ENCODE measurements around the gene CHN2. TPM values are rescaled to one million over a fixed set of nuclear protein-coding genes. Genes with fewer than 3 reads are reported as not detected.

Gene CHN2
- 6.6 and 7.7 TPM in 2 replicates for total RNA-seq (ENCODE audit: low replicate concordance)

GRCh38 chr7:29194594-29195427, at the start of gene CHN2:
Gene CHN2, plus strand, starts transcription at chr7:29194775.
- peak within 1 kb of the TSS; percentile 92 for H2AFZ ChIP-seq (replicated peaks)
- H3K4me2 ChIP-seq: peak within 1 kb of the TSS; percentile 84
- no peaks in the 10 kb centered on the region for H3K9me3 ChIP-seq (ENCODE audit: low read depth)
- DNase-seq (ENCODE audit: low spot score): peak; percentile 84
- H3K27me3 ChIP-seq: peaks cover 87% of the 10 kb centered on the region
- peak within 1 kb of the TSS; percentile 72 for H3K4me3 ChIP-seq
- peaks cover 23% of the 10 kb centered on the region for H3K4me1 Mint-ChIP-seq
- peaks cover 26% of the 10 kb centered on the region for H3K27me3 Mint-ChIP-seq (ENCODE audit: insufficient read depth, low read depth)
- H3K27ac Mint-ChIP-seq: peak within 1 kb of the TSS; percentile 79
- H4K20me1 ChIP-seq (ENCODE audit: low read depth): peaks cover 13% of the 10 kb centered on the region
- no peaks in the 10 kb centered on the region for H3K36me3 Mint-ChIP-seq
- no peaks in the 10 kb centered on the region for H3K9me3 Mint-ChIP-seq
- peak within 1 kb of the TSS; percentile 87 for H3K4me3 Mint-ChIP-seq
- H3F3A ChIP-seq (ENCODE audit: low read depth): peaks cover 6% of the 10 kb centered on the region
- no peaks in the 10 kb centered on the region for H3K79me2 ChIP-seq (ENCODE audit: low read depth)
- no peak within 1 kb of the TSS for H3K9ac ChIP-seq
- H3K27ac ChIP-seq: no peak within 1 kb of the TSS
- TF ChIP-seq EZH2 (IDR thresholded peaks at IDR 0.05): peak; percentile 38
- peak; percentile 32 for TF ChIP-seq EZH2phosphoT487 (IDR thresholded peaks at IDR 0.05)
- no peak for TF ChIP-seq CTCF (IDR thresholded peaks at IDR 0.05)
- H3K4me1 ChIP-seq: peaks cover 9% of the 10 kb centered on the region
- H3K36me3 ChIP-seq: no peaks in the 10 kb centered on the region

DNA sequence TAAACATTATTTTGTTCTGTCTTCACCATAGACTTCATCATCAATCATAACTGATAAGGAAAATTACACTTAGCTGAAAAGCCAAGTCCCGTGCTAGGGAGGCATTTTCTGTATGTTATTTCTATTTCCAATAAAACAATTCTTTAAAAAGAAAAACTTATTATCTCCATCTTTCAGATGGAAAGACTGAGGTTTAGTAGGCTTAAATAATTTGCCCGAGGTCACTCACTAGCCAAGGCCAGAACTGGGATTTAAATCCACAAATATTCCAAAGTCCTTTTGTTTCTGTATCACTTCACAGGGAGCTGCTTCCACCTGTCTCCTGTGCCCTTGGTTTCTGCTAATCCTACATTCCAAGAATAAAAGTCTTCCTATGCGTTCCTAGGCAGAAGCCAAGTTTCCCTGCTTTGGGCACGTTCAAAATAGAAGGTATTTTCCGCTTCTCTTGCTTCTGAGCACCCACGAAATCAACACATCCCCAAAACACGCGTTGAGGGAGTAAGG, 49.0 kb upstream of the CHN2 start:
- Histone ChIP-seq H3F3A (ENCODE audit: low read depth) (no peaks in the 10 kb centered on the region), H3K27me3 (peaks cover 33% of the 10 kb centered on the region), H2AFZ (replicated peaks) (peak overlapping the region; percentile 99), H3K9me3 (ENCODE audit: low read depth) (no peaks in the 10 kb centered on the region), H3K36me3 (no peaks in the 10 kb centered on the region), H3K79me2 (ENCODE audit: low read depth) (no peaks in the 10 kb centered on the region), H4K20me1 (ENCODE audit: low read depth) (no peaks in the 10 kb centered on the region), H3K27ac (no peak overlapping the region), H3K9ac (peak overlapping the region; percentile 36), H3K4me1 (peaks cover 22% of the 10 kb centered on the region), H3K4me2 (peak overlapping the region; percentile 99), H3K4me3 (peak overlapping the region; percentile 72)
- DNase-seq (ENCODE audit: low spot score): peak; percentile 36
- peak; percentile 33 for TF ChIP-seq EZH2 (IDR thresholded peaks at IDR 0.05)
- no peak for TF ChIP-seq CTCF (IDR thresholded peaks at IDR 0.05)
- TF ChIP-seq EZH2phosphoT487 (IDR thresholded peaks at IDR 0.05): no peak
- no peaks in the 10 kb centered on the region for H3K36me3 Mint-ChIP-seq
- peaks cover 26% of the 10 kb centered on the region for H3K4me1 Mint-ChIP-seq
- no peak overlapping the region for H3K27ac Mint-ChIP-seq
- H3K4me3 Mint-ChIP-seq: peak overlapping the region; percentile 92
- peaks cover 12% of the 10 kb centered on the region for H3K27me3 Mint-ChIP-seq (ENCODE audit: insufficient read depth, low read depth)
- no peaks in the 10 kb centered on the region for H3K9me3 Mint-ChIP-seq

GRCh38 chr7:29146057-29146706, 48.4 kb upstream of the CHN2 start, which contains the start of gene CPVL:
Gene CPVL, minus strand, starts transcription at chr7:29146537. Its CDS starts 25,476 bp downstream, at chr7:29121061.
- Mint-ChIP-seq H3K27me3 (ENCODE audit: insufficient read depth, low read depth) (peaks cover 12% of the 10 kb centered on the region), H3K9me3 (no peaks in the 10 kb centered on the region), H3K4me1 (peaks cover 27% of the 10 kb centered on the region), H3K36me3 (no peaks in the 10 kb centered on the region), H3K27ac (no peak within 1 kb of the TSS), H3K4me3 (peak within 1 kb of the TSS; percentile 92)
- Histone ChIP-seq H4K20me1 (ENCODE audit: low read depth) (no peaks in the 10 kb centered on the region), H3K27me3 (peaks cover 33% of the 10 kb centered on the region), H3K9ac (peak within 1 kb of the TSS; percentile 36), H3K36me3 (no peaks in the 10 kb centered on the region), H3K4me1 (peaks cover 23% of the 10 kb centered on the region), H3K27ac (no peak within 1 kb of the TSS), H3F3A (ENCODE audit: low read depth) (no peaks in the 10 kb centered on the region), H2AFZ (replicated peaks) (peak within 1 kb of the TSS; percentile 99), H3K4me3 (peak within 1 kb of the TSS; percentile 72), H3K9me3 (ENCODE audit: low read depth) (no peaks in the 10 kb centered on the region), H3K79me2 (ENCODE audit: low read depth) (no peaks in the 10 kb centered on the region), H3K4me2 (peak within 1 kb of the TSS; percentile 99)
- TF ChIP-seq CTCF (IDR thresholded peaks at IDR 0.05): no peak
- peak; percentile 31 for TF ChIP-seq EZH2phosphoT487 (IDR thresholded peaks at IDR 0.05)
- peak; percentile 64 for DNase-seq (ENCODE audit: low spot score)
